NCI-H526 treated with DMSO at 0.1 percent for 48 hours (cell line): ENCODE data around the gene TK2.
"Not testable (repeated sequence)": the region's sequence is repeated elsewhere in the genome, so short reads cannot be mapped to it uniquely, and the experiment has no call there.

Experiments used
- DNase-seq: peaks from one replicate; lab custom pipeline; 2025; lab: John Stamatoyannopoulos, UW

TK2 gene

GRCh38 chr16:66468321-66468965 is 81.5 kb downstream of the TK2 start:
- DNase-seq, result no peak

DNA sequence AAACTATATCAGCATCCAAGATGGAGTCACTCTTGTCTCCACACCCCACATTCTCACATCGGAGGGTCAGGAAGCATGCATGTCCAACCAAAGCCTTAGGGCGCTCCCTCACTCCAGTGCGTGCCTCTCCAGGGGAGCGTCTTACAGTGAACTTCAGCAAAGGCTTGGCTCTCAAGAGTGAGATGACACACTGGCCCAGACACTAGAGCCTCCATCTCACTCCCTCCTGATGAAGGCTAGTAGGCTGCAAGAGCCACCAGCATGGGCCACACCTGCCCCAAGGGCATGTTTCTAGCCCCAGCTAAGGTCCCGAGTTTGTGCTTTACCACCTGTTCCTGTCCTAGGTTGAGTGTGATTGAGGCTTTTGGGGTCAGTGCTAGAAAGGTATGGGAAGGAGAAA is 82.3 kb downstream of the TK2 start:
- no peak for DNase-seq

DNA sequence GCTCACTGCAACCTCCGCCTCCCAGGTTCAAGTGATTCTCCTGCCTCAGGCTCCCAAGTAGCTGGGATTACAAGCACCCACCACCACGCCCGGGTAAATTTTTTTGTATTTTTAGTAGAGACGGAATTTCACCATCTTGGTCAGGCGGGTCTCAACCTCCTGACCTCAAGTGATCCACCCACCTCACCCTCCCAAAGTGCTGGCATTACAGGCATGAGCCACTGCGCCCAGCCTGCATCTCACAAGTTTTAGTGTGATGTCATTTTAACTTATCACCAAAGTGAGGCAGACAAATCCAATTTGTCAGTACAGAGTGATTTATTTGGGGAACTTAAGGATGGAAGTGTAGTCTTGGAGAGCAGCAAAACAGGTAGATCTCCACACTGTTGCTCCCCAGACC is 83.3 kb downstream of the TK2 start:
- DNase-seq, result not testable (repeated sequence)

DNA sequence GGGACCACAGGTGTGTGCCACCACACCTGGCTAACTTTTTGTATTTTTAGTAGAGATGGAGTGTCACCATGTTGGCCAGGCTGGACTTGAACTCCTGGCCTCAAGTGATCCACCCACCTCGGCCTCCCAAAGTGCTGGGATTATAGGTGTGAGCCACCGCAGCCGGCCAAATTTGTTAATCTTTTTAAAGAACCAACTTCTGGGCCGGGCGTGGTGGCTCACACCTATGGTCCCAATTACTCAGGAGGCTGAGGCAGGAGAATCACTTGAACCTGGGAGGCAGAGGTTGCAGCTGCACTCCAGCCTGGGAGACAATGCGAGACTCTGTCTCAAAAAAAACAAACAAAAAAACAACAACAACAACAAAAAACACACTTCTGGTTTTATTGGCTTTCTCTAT is 84.0 kb downstream of the TK2 start:
- DNase-seq, result not testable (repeated sequence)

DNA sequence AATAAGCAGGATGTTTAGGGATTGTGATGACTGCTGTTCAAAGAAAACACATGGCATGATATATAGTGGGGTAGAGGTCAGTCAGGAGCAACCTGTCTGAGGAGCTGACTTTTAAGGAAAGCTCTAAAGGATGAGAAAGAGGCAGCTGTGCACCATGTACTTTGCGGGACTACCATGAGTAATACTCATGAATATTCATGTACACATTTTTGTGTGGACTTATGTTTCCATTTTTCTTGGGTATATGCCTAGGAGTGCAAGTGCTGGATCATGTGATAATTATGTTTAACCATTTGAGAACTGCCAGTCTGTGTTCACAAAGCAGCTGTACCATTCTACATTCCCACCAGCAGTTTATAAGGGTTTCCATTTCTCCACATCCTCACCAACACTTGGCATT is 87.0 kb downstream of the TK2 start:
- DNase-seq, result no peak

GRCh38 chr16:66460703-66461102 is 89.2 kb downstream of the TK2 start:
- no peak for DNase-seq

DNA sequence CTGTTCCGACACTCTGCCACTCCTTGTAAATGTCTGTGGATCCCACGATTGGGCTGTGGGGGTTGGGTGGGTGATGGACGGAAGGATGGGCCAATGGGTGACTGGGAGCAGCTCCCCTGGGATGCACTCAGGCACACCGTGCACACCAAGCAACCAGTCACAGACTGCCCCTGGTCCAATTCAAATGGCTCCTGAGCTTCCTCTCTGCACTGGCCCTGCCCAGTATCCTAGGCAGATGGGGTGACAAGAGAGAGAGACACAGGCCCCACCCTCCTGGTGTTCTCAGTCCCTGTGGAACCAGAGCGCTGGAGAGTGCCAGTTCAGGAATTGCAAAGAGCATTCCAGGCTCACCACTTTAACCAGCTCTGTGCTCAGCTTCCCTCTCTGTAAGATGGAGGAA is 90.0 kb downstream of the TK2 start:
- no peak for DNase-seq

- no peak for DNase-seq
Measured at GRCh38 chr16:66458853-66459252, 91.1 kb downstream of the TK2 start.

- DNase-seq, result no peak
Measured at GRCh38 chr16:66458292-66458691, 91.6 kb downstream of the TK2 start.
